RPMI7951 (cell line): ENCODE results near the gene NHLRC4. TPM values are rescaled to one million over a fixed set of nuclear protein-coding genes. Genes with fewer than 3 reads are reported as not detected.

Experiments used
- DNase-seq: peaks from one replicate; pipeline ENCODE4 v3.0.0-alpha.2; 2012; ENCODE audit warnings: low read depth
- total RNA-seq: library from RNA; depleted of rRNA; stranded (reverse); fragments of >200 nt; shearing (Covaris generic); gene quantifications from 2 replicates; pipeline ENCODE4 v1.2.3, GENCODE V29; 2014

NHLRC4 gene
- total RNA-seq, 1 experiment from 2014 or later: 0.24 TPM

DNA sequence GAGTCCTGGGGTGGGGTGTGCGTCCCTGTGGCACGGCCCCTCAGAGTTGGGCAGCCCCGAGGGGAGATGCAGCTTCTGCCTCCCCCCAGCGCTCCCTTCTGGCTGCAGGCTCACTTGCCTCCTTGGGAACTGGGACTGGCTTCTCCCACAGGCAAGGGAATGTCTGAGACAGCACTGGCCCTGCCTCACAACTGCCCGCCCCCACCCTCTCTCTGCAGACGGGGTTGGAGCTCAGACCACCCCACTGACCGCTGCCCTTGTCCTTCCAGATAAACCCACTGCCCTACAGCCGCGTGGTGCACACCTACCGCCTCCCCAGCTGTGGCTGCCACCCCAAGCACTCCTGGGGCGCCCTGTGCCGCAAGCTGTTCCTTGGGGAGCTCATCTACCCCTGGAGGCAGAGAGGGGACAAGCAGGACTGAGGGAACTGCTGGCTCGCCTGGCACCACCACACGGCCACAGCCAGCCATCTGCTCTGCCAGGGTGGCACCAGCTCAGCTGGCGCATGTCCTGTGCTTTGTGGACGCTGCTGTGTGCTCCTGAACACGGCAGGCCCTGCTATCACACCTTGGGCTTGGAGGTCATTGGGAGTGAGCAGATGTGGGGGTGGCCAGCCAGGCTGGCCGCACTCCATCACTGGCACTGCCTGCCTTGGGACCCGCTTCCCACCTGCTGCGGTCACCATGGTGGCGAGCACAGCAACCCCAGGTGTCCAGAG, 16.0 kb downstream of the NHLRC4 start:
- DNase-seq: no peak

DNA sequence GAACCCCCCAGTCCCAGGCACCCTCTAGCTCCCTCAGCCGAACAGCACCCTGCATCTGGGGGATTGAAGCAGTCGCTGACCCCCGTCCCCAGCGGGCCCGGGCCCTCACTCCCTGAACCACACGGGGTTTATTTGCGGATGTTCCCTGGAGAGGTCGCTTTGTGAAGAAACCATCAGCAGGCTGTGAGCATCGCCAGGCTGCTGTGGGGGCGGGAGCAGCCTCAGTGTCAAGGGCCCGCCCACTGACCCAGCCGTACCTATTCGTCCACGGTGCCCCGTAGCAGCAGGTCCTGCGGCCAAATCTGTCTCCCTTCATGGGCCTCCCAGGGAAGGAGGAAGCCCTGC, 16.6 kb downstream of the NHLRC4 start:
- no peak for DNase-seq

DNA sequence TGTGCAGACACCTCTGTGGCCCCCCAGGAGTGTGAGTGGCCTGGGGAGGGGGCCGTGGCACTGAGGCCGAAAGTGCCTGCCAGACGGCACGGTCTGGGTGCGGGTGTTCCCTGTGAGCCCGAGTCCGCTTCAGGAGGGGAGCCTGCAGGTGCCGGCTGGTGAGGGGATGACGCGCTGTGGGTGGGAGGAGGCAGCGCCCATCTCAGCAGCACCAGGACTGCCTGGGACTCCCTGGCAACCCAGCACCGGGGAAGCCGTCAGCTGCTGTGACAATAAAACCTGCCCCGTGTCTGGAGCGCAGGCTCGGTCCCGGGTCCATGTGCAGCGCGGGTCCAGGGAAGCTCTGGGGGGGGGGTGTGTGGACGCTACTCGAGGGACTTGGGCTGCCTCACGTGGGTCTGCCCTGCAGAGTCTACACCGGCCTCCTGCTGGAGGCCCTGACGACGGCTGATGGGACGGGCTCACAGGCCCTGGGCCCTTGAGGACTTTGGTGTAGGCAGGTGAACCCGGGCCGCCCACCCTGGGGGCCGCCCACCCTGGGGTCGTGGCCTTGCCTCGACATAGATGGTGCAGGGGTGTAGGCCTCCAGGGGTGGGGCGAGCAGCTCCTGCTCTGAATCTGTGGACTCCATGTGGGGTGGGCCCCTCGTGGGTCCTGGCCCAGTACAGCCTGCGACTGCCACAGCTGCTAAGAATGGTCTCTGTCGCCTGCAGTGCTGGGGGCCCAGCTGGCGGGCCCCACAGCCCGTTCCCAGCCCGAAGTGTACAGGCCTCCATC, 17.2 kb downstream of the NHLRC4 start:
- no peak for DNase-seq

DNA sequence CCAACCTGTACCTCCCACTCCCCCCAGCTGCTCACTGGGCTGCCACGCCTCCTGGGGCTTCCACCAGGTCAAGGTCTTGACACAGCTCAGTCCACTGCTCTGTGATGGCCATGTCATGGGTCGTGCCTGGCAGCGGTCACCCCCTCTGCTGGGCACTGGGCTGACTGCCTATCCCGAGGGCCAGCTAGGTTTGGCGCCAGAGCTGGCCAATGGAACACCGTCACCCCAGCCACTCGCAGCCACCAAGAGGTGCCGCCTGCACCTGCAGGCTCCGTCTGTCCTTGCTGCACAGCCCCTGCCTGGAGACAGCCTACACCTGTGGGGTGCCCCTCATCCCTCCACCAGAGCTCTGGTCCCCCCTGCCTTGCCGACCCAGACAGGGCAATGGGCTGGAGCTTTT, 18.5 kb downstream of the NHLRC4 start:
- DNase-seq: peak; percentile 13

DNA sequence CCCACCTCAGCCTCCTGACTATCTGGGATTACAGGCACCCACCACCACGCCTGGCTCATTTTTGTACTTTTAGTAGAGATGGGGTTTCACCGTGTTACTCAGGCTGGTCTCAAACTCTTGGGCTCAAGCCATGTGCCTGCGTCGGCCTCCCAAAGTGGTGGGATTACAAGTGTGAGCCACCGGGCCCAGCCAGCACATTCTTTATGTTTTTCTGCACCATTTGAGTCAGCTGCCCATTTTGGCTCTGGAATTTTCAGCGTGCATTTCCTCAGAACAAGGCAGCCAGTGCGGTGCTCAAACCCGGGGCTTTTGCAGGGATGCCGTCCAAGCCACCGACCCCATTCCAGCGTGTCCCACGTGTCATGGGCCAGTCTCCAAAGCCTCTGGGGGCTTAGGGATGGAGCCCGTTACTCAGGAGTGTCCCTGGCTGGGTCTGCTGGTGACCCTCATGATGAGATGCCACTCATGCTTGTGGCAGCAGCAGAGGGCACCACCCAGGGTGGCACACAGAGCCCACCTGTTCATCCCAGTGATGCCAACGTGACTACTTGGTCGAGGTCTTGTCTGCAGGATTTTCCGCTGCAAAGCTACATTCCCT, 19.3 kb downstream of the NHLRC4 start:
- DNase-seq: no peak

DNA sequence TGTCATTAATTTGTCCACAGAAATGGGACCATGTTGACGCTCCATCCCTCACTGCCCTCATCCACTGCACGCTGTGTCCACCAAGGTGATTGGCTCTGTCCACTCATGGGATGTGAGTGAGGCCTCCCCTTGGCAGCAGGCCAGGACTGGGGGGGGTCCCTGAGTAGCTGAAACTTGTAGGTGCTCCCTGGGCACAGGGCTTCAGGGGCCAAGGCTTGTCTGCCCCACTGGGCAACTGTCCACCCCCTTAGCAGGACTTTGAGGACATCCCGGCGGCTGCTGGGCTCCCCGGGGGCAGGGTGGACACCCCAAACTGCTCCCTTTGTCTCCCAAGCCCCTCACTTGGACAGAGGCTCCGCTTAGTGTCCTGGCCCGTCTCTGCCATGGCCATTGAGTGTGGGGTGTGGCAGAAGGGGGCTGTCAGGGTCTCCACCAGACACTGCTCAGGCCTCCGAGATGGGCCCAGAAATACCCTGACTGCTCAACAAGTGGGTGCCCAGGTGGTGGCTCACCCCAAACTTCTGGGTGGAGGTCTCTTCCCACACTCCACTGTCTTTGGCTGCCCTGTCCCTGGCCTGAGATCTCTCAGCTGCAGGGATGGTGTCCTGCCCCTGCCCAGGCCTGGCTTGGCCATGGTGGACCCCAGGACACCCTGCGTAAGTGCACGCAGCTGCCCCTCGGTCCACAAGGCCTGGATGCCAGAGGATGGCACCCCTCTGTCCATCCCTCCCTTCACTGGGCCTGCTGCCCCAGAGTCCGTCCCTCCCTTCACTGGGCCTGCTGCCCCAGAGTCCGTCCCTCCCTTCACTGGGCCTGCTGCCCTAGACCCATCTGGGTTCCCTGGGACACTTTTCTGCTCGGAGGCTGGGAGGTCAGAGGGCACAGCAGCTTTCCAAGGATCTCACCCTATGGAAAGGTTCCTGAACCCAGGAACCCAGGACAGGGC, 20.1 kb downstream of the NHLRC4 start:
- no peak for DNase-seq

DNA sequence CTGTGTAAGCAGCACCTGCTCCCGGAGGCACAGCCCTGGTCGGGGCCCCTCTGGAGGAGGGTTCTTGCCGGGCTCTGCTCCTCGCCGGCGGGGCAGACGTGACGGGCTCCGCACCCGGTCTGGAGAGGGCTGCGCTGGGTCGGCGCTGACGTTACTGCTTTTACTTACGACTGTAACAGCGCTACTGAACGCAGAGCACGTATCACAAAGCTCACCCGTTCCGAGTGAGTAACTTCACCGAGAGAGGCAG, 21.8 kb downstream of the NHLRC4 start:
- peak; percentile 55 for DNase-seq

DNA sequence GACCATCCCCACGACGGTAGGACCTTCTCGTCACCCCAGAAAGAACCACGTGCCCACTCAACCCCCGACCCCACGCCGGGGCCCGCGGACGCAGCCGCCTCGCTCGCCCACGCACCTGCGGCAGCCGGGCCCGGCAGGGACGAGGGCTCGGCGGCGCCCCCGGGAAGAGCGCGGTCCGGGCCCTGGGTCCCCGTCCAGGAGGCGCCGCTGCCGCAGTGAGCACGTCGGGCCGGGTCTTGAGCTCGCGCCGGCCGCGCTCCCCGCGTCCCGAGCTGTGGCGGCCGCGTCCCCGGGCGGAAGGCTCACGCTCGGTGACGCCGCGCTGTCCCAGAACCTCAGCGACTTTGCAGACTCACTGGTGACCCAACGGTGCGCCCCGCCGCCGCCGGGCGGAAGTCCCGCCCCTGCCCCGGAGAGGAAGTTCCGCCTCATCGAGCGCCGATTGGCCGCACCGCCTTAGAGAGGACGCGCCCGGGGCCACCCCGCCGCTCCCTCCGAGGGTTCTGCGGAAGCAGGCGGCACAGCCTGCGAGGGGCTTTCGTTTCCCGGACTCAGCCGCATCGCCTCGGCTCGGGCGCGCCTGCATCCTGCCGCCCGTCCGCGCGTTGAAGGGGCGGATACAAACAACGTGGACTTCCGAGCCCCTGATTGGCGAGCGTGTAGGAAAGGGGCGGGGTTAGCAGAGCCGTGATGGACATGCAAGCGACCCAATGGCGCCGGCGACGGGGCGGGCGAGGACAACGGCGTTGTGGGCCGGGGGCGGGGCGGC, 22.3 kb downstream of the NHLRC4 start:
- peak; percentile 89 for DNase-seq

DNA sequence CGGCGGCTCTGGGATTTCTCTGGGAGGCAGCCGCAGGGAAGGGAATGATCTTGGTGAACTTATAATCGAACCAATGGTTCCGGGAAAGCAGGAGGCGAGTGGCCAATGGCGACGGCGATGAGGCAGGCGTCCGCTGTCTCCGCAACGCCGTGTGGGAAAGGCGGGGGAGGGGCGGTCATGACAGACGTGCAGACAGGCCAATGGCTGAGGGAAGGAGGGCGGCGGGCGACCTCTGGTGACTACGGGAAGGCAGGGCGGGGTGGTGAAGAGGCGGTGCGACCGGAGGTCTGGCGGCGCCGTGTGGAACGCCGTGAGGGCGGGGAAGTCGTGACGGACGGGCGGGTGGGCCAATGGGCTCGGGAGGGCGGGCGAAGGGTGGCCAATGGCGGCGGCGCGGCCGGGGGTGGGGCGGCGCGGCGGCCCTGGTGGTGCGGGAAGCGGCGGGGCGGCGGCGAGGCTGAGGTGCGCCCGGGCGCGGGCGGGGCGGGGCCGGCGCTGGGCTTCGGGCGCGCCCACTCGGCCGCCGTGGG, 22.9 kb downstream of the NHLRC4 start, which contains the start of gene RAB40C:
Gene RAB40C, plus strand, starts transcription at position 409 of the 530 bp plus-strand sequence. CDS start 226 bp downstream, outside the sequence.
- DNase-seq: peak; percentile 93

DNA sequence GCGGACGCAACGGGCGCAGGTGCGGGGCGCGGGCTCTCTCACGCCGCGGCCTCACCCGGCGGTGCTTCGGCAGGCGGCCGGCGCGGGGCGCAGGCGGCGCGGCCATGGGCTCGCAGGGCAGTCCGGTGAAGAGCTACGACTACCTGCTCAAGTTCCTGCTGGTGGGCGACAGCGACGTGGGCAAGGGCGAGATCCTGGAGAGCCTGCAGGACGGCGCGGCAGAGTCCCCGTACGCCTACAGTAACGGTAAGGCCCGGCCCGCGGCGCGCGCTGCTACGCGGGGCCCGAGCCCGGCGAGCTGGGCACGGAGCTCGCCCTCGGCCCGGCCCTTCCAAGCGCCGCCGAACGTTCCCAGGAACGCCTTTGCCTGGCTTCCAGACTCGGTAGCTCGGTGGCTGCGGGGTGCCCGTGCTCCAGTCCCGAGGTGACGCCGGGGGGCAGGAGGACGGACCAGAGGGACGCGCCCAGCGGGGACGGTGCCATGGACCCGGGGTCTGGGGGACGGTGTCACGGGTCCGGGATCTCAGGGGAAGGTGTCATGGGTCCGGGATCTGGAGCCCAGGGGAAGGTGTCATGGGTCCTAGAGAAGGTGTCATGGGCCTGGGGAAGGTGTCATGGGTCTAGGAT, 23.5 kb downstream of the NHLRC4 start:
- peak; percentile 31 for DNase-seq

DNA sequence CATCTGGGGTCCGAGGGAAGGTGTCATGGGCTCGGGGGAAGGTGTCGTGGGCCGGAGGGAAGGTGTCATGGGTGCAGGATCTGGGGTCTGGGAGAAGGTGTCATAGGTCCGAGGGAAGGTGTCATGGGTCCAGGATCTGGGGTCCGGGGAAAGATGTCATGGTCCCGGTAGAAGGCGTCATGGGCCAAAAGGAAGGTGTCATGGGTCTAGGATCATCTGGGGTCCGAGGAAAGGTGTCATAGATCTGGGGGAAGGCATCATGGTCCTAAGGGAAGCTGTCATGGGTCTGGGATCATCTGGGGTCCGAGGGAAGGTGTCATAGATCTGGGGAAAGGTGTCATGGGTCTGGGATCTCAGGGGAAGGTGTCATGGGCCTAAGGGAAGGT, 24.0 kb downstream of the NHLRC4 start:
- no peak for DNase-seq

DNA sequence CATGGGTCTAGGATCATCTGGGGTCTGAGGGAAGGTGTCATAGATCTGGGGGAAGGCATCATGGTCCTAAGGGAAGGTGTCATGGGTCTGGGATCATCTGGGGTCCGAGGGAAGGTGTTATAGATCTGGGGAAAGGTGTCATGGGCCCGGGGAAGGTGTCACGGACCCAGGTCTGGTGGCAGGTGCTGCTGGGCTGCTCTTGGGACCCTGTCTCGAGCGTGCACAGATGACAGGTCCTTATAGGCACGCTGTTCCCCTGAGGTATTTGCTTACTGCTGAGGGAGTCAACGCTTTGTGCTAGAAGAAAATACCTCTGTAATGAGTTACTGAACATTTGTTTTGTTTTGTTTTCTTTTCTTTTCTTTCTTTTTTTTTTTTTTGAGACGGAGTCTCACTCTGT, 24.4 kb downstream of the NHLRC4 start:
- DNase-seq: no peak

DNA sequence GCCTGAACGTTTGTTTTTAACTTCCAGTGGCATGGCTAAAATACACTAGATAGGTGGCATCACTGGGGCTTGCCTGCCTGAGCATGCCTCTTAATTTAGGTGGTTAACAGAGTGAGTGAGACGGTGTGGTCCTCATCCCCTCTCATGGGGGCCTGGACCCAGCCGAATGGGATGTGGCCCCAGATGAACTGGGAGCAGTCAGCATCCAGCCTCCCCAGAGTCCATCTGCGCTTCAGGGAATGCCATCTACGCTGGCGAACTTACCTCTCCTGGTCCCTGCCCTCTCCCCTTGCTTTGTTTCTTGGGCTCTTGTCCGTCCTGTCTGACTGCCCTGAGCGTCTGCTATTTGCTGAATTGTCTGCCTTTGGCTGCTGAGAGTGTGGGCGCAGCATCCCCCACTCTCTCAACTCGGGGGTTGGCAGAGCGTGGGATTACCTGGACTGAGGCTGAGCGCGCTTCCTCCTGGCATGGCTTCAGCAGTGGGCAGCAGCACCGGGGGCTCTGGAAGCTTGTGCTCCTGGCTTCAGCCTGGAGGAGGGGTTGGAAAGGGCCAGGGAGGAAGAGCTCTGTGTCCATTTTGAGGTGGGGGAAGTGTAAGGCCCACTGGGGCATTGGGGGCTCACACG, 25.2 kb downstream of the NHLRC4 start:
- DNase-seq: no peak

DNA sequence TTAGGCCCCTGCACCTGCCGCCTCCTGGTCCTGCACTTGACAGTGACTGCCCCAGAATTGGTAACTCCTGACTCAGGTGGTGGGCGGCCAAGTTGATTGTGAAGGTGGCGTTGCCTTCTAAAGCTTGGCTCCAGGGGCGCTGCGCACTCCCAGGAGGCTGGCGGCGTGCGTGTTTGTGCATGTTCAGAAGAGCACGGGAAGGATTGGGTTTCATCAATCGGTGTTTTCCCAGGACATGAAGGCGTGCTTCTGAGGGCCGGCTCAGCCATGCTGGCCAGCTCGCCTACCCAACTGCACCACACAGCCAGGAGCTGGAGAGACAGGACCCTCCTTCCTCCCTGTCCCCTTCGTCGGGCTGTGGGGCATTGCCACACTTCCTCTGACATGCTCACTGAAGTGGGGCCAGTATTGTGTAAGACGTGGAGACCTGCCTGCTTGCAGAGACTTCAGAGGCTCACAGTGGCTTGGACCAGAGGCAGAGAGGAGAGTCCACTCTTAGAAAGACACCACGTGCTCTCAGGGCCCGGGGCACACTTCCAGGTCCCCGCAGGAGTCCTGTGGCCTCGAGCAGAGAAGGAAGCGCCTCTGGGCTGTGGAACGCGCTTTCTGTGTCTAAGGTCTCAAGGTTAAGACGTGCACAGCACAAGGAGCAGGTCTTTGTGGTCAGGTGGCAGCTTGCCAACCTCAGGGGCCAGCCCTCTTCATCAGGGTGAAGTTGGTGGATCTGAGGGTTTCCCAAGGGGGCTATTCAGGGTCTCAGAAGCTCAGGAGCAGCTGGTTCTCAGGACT, 25.9 kb downstream of the NHLRC4 start:
- DNase-seq: no peak

DNA sequence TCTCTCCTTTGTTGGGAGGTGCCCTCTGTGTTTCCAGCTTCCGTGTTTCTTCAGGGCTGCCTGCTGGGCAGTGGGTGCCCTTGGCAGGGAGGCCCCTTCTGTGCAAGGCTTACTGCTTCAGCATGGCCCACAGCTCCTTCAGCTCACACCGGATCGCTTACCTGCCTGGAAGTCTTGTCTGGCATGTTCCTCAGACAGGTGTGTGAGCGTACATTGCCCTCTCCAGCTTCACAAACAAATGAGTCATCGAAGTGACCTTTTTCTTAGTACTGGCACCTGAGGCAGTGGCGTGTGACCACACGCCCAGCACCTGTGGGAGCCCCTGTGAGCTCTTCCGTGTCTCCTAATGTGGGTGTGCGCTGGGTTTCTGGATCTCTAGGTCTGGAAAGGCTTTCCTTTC, 26.6 kb downstream of the NHLRC4 start:
- DNase-seq: no peak

DNA sequence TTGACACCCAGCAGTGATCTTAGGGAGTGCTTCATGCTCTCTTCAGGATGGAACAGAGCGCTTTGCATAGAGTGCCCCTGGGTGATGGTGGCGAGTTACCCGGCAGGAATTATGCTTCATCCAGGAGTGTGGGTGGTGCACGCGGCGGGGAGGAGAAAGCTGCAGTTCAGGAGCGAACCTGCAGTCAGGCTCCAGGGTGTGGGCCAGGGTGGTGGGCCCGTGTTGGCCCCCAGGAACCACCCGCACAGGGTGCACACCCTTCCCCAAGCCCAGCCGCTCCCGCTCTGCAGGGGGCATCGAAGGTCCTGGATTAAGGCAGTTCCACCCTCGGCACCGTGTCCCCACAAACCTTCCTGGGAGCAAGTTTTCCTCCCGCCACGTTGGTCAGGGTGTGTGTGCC, 27.0 kb downstream of the NHLRC4 start:
- DNase-seq: no peak

DNA sequence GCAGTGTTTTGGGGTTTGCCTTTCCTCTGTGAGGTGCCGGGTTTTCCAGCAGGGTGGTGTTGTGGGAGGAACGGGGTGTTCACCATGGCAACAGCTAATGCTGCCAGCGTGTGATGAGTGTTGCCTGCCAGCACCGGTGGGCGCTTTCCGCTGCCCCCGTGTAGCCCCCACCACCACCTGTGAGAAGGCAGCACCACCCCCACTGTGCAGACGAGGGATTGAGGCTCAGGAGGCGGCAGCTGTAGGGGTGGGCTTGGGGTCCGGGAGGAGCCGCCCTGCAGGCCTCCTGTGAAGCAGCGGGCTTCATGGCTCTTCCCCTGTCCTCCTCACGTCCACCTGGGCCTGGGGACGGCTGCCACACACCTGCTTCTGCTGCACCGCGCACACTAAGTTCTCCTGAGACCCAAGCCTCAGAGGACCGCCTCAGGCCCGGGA, 28.3 kb downstream of the NHLRC4 start:
- DNase-seq: no peak

DNA sequence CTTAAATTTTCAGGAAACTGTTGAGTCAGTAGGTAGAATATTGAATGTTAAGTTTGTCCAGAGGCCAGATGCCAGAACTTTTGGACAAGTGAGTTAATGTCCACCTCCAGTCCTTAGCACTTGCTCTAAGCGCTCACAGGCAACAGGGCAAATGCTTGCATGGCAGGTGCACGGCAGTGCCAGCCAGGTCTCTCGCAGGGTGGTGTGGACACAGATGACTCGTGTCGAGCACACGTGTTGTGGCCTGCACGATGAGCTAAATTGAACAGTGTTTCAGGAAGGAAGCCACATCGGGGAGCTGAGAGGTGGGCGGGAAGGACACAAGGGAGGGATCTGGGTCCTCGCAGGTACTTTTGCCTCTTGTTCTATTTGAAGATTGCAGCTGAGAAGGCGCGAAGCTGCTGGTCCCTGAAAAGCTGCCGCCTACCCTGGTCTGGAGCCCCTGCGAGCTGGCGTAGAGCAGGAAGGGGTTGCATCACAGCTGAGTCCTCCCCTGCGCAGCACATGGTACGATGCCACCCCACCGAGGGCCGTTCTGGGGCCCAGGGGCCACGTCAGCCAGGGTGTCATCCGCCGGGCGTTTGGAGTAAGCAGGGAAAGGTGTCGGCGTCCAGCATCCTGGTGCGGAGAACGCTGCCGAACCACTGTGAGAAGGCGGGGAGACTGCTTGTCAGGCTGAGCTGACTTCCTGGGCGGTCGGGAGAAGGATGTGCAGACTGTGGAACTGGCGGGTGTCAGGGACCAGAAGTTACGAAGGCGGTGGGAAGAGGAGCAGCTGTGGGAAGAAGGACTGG, 29.3 kb downstream of the NHLRC4 start:
- no peak for DNase-seq

DNA sequence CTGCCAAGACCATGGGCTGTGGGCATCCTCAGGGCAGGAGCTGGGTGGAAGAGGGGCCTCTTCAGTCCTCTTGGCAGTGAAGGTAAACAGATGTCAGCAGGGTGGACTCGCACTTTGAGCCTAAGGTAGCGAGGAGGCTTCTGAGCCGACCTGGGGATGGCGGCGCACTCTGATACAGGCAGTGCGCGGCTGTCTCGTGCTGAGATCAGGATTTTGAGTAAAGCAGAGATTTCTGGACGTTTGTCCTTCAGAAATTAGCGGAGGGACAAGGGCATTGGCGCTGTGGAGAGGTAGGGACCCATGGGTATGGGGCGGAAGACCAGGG, 29.9 kb downstream of the NHLRC4 start:
- no peak for DNase-seq
